ENCODE results near the gene ATXN8OS.

The ATXN8OS gene

GRCh38 chr13:70173598-70173959 lies 66.0 kb downstream of the ATXN8OS start:
- Mint-ChIP-seq H3K27me3 (ENCODE audit: low read depth) (no peaks in the 10 kb centered on the region), H3K4me1 (no peaks in the 10 kb centered on the region), H3K27ac (no peak overlapping the region), H3K36me3 (ENCODE audit: low read depth) (no peaks in the 10 kb centered on the region), H3K9me3 (peaks cover 1% of the 10 kb centered on the region), H3K4me3 (no peak overlapping the region)
- TF ChIP-seq CTCF (IDR thresholded peaks at IDR 0.05; ENCODE audit: unreplicated experiment in 3 of 3) = no peak

- Mint-ChIP-seq H3K4me3 (no peak overlapping the region), H3K36me3 (ENCODE audit: low read depth) (no peaks in the 10 kb centered on the region), H3K9me3 (no peaks in the 10 kb centered on the region), H3K27me3 (ENCODE audit: low read depth) (no peaks in the 10 kb centered on the region), H3K27ac (no peak overlapping the region), H3K4me1 (no peaks in the 10 kb centered on the region)
- no peak for TF ChIP-seq CTCF (IDR thresholded peaks at IDR 0.05; ENCODE audit: unreplicated experiment in 3 of 3)
Measured at GRCh38 chr13:70178346-70178745, 70.7 kb downstream of the ATXN8OS start.
